ENCODE measurements around the gene KPNA5.
"Not testable (repeated sequence)": the region's sequence is repeated elsewhere in the genome, so short reads cannot be mapped to it uniquely, and the experiment has no call there.

Gene KPNA5

DNA sequence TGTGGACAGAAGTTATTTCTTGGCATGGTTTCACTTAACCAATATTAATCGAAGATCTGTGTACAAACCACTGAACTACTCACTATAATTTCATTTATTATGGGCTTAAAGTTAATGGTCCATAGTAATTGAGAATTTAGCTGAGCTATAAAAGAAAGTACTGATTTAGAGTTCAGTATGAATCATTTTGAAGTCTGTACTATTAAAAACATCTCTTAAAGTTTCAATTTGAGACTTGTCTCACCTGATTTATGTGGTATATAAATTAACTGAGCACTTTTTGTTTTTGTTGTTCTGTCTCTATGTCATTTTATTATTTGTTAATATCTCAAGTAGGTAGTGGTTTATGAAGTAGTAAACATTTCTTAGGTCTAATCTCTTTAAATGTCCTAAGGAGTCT, 24.9 kb downstream of the KPNA5 start:
- DNase-seq: no peak

DNA sequence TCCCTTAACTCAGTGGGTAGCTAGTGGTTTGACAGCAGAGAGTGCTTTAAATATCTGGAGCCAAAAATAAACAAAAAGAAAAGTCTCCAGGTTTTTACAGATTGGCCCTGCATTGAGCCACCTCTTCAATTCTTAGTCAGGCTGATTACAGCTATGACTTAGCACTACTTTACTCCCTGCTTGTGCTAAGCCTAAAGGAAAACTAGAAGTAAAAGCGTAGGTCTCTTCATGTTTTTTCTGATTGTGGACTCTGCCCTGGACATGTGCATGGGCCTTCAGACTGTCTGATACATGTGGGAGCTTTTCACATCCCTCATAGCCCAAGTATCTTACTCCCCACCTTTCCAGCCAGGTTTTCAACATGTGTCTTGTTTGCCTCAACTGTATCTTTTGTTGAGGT, 33.3 kb downstream of the KPNA5 start:
- no peak for DNase-seq

DNA sequence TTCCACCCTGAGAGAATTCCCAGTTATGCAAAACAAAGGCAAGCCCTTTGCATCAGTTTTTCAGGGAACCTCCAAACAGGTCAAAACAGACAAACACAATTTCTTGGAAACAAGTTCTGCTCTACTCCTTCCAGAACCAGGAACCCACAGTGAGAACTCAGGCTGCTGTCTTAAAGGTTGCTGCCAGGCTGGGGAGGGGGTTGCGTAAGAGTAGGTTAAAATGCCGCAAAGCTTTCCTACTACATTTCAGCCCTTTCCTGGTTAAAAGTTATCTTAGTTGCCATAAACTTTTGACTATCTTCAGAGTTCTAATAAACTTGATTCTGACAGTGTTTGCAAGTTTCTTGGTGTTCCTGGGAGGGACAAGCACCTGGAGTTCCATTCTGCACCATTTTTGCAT, 33.8 kb downstream of the KPNA5 start:
- no peak for DNase-seq

DNA sequence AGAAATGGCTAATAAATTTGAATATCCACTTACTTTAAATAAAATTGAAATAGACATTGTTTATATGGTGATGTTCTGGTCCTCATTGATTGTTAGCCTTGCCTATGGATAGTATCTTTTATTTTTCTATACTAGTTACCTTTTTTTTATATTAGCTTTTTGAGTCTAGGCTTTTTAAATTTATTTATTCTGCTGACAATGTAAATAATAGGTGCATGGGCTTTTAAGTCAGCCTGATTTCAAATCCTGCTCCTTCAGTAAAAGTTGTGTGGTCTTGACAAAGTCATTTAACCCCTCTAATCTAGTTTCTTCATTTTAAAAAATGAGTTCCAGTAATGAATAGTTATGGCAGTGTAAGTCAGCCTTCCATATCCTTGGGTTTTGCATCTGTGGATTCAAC, 45.9 kb downstream of the KPNA5 start:
- DNase-seq: no peak

DNA sequence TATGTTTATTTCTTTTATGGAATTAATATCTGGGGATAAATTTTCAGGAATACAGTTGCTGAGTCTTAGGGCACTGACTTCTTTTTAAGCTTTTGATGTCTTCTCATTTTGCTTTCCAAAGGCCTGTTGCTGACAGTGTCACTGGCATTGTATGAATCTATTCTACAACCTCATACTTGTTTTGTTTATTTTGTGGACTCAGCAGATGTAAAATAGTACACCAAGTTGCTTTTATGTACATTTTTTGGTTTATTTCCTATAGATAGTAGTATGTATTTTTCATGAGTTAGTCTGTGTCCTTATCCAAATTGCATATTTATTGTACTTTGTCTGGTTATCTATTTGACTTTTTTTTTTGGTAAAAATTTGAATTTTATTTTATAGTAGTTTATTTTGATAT, 49.5 kb downstream of the KPNA5 start:
- no peak for DNase-seq

- DNase-seq: no peak
These were observed 56.0 kb downstream of the KPNA5 start for GRCh38 chr6:116737004-116737403.

DNA sequence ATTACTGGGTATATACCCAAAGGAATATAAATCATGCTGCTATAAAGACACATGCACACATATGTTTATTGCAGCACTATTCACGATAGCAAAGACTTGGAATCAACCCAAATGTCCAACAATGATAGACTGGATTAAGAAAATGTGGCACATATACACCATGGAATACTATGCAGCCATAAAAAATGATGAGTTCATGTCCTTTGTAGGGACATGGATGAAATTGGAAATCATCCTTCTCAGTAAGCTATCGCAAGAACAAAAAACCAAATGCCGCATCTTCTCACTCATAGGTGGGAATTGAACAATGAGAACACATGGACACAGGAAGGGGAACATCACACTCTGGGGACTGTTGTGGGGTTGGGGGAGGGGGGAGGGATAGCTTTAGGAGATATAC, 59.5 kb downstream of the KPNA5 start:
- DNase-seq: not testable (repeated sequence)

GRCh38 chr6:116741571-116741970, 60.6 kb downstream of the KPNA5 start:
- DNase-seq: no peak

DNA sequence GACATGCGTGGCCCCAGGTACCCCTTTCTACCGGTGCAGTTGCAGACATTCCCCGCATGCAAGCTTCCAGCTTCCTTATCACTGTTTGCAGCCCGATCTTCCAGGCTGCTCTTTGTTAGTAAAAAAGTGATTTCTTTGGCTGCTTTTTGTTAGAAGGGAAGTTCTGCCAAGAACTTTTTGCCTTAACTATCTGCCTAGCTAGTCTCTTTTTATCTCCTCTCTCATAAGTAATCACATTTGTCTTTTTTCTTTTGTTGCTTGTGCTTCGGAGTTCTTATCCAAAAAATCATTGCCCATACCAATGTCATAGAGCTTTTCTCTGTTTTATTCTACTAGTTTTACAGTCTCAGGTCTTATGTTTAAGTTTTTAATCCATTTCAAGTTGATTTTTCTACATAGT, 64.2 kb downstream of the KPNA5 start:
- DNase-seq: no peak

GRCh38 chr6:116761779-116762178, 80.8 kb downstream of the KPNA5 start:
- DNase-seq: no peak

GRCh38 chr6:116762235-116762634, 81.2 kb downstream of the KPNA5 start:
- DNase-seq: no peak

DNA sequence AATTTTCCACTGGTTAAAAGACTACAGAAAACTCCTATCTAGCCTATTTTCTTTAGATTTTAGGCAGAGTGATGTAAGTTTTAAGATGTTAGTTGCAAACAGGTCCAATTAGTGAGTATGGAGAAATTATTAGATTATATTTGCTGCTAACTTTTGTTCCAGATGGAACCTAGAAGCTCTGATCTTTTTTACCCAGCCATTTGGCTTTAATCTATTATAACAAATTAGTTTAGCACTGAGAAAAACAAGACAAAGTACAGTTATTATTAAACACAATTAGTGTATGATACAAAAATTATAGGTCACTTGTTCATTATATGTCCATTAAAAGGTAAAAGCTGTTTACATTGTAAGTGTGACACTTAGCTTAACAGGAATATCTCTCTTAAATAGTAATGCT, 82.0 kb downstream of the KPNA5 start:
- DNase-seq: no peak

DNA sequence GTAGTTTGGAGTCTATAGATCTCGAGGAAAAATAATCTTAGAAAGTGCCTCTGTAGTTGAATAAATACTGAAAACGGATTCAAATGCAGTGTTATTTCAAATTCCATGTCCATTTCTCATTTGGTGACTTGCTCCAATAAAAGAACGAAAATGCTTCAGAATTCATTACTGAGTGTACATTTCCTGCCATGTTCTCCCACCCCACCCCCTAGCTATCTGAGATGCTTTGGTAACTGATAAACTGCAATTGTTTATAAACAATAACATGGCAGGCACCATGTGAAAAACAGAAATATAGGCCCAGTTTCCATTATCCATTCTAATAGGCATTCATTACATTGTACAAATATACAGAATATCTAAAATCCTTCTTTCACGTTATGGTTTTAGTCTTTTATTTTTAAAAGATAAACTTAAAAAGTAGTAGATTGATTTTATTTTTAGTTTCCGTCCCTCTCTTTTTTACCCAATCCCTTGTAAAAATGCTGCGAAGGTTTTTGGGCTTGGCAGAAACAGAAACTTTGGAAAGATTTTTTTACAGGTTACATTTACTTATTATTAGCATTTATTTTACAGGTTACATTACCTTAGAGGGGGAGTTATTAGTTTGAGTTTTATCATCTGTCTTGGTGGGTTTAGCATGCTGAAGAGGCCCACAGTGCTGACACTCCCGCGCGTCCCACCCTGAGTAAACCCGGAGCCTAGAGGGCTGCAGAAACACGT, 83.1 kb downstream of the KPNA5 start:
- no peak for DNase-seq

GRCh38 chr6:116764629-116764960, 83.6 kb downstream of the KPNA5 start:
- DNase-seq: no peak

DNA sequence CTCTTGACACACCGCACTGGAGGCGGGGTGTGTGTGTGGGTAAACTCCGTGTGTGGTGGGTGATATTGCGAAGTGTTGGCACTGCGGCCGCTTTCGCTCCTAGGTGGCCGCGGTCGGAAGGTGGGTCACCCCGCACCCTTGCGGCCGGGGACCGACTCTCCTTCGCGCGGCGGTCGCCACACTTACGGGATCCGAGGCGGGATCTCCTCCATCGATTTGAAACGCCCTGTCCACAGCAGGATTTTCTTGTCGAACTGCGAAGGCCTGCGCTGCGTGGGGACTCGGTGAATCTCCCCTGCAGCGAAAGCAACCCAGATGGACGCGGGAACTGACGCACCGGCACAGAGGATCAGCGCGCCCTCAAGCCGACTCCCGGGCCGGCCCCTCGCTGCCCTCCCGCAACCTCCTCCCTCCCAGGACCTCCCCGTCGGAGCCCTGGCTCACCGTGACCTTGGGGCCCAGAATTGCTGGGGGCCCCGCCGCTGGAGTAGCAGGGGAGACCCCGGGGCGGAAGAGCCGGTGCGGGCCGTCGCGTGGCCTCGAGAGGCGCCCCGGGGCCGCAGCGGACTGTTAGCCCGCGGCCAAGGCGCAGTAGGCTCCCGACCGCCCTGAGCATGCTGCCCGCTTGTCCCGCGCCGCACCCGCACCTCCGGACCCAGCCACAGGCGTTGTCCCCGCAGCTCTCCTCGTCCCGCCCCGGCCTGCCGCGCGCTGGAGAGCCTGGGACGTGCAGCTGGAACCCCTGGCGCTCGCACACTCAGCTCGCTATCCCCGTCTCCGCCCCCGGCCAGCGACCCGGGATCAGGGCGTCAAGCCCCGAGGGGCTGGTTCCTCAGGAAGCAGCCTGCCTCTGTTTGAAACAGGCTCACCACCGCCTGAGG, 84.2 kb downstream of the KPNA5 start, which contains the start of gene FAM162B:
TSS of gene FAM162B (minus strand) at position 759 of the 881 bp plus-strand sequence. CDS start at position 616, 143 bp downstream.
- no peak for DNase-seq

DNA sequence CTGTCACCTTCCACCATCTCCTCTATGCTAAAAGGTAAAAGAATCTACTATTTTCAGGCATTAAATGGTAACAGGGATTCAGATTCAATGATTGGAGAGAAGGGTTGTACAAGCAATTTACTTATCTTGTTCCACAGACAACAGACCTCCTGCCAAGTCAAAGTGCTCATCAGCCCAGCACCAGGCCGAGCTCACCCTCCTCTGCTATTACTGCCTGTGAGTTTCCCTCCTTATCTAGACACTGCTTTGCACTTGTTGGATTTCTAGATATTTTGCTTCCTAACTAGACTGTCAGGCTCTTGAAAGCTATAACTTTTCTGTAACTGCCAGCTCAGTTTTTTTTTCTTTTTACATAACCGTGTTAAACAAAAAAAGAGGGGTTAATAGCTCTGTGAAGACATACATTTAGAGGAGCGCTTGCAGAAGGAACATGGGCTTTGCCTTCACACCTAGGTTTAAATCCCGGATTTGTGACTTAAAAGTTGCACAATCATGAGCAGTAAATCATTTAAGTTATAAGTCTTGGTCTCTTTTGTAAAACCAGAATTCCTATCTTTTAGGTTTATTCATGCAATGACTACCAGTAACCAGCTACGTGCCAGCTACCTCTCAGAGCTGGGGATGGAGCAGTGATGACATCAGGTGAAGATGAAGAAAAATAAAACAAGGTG, 85.6 kb downstream of the KPNA5 start:
- DNase-seq: no peak

GRCh38 chr6:116767715-116768114, 86.7 kb downstream of the KPNA5 start:
- DNase-seq: no peak

DNA sequence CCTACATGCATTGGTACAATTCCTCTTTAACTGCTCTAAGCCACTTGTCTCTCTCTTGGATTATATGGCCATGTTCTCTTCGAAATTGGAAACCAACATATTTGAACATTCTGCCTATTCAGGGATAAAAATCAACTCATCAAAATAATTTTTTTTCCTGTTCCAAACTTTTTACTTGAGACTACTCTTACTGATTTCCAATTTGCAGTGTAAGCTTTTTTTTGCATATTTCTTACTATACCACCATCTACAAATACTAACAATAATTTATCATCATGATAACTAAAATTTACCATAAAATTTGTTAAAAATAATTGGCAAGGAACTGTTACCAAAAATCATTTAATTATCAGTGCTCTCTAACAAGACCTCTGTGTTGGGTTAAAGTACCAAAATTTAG, 91.4 kb downstream of the KPNA5 start:
- DNase-seq: no peak

DNA sequence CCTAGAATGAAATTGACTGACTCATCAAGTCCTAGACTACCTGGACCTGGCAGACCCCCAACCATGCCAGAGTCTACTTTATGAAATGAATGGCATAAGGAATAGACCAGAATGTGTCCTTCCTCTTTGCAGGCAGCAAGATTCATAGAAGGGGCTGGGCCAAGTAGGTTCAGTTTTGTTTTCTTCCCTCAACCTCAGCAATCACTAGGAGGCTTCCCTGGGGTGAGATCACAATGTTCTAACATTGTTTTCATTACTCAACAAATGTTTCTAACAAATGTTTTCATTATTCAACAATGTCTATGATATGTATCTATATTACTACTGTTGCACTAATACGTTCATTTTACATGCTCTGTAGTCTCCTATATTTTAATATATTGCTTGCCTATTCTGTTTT, 92.9 kb downstream of the KPNA5 start:
- no peak for DNase-seq

DNA sequence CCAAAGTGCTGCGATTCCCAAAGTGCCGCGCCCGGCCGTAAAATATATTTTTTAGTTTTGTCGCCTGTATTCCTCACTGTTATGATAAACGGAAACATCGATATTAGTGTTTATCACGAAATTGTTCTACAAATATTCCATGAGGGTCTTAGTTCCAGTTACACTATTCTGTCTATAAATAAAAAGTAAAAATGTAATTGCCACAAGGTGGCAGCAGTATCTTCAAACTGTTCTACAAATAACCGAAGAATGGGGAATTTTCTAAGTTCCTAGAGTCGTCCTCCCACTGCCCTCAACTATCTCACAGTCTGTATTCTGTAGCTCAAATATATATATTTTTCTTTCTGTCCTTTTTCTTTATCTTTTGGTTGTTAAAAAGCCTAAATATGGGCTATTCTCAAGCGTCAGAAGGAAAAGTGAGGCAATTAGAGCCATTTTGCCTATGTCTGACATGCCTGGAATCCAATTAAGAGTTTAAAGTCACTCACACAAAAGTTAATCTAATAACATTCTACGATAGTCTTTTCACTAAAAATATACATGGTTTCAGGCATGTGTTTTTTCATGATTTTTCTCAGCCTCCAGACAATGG, 98.7 kb downstream of the KPNA5 start:
- DNase-seq: peak in 1 of 2 experiments; percentile 40

GRCh38 chr6:116783852-116784251, 102.8 kb downstream of the KPNA5 start:
- no peak for DNase-seq

All from NCI-H446 (cell line).